ENCODE measurements around the gene SLC51B.
"Not testable (repeated sequence)": the region's sequence is repeated elsewhere in the genome, so short reads cannot be mapped to it uniquely, and the experiment has no call there.

Gene SLC51B

GRCh38 chr15:65041787-65042186 is 3.4 kb upstream of the SLC51B start:
- DNase-seq (ENCODE audit: low spot score): no peak

- no peak for DNase-seq (ENCODE audit: low spot score)
Observed at GRCh38 chr15:65042776-65043327, 2.3 kb upstream of the SLC51B start.

- DNase-seq (ENCODE audit: low spot score): not testable (repeated sequence)
Observed at GRCh38 chr15:65044218-65044617, 969 bp upstream of the SLC51B start.

- no peak for DNase-seq (ENCODE audit: low spot score)
Observed at GRCh38 chr15:65048241-65048640, 3.1 kb downstream of the SLC51B start.

- no peak for DNase-seq (ENCODE audit: low spot score)
Observed at GRCh38 chr15:65049418-65049840, 4.2 kb downstream of the SLC51B start.

GRCh38 chr15:65050270-65050669 is 5.1 kb downstream of the SLC51B start:
- no peak for DNase-seq (ENCODE audit: low spot score)

- DNase-seq (ENCODE audit: low spot score): no peak
Observed at GRCh38 chr15:65051266-65051665, 6.1 kb downstream of the SLC51B start.

- DNase-seq (ENCODE audit: low spot score): no peak
Observed at GRCh38 chr15:65052956-65053355, 7.8 kb downstream of the SLC51B start.

GRCh38 chr15:65054333-65055200 is 9.4 kb downstream of the SLC51B start:
- peak; percentile 92 for DNase-seq (ENCODE audit: low spot score)

GRCh38 chr15:65055201-65055870 is 10.1 kb downstream of the SLC51B start:
- peak; percentile 59 for DNase-seq (ENCODE audit: low spot score)

GRCh38 chr15:65056106-65056505 is 10.9 kb downstream of the SLC51B start:
- no peak for DNase-seq (ENCODE audit: low spot score)

- DNase-seq (ENCODE audit: low spot score): peak; percentile 91
Observed at GRCh38 chr15:65056868-65057548, 11.8 kb downstream of the SLC51B start.

- DNase-seq (ENCODE audit: low spot score): no peak
Observed at GRCh38 chr15:65057549-65057940, 12.4 kb downstream of the SLC51B start.

- DNase-seq (ENCODE audit: low spot score): no peak
Observed at GRCh38 chr15:65058394-65059368, 13.5 kb downstream of the SLC51B start.

GRCh38 chr15:65059369-65059750 is 14.2 kb downstream of the SLC51B start:
- DNase-seq (ENCODE audit: low spot score): no peak

GRCh38 chr15:65059931-65060596 is 14.9 kb downstream of the SLC51B start:
- DNase-seq (ENCODE audit: low spot score): no peak

GRCh38 chr15:65060641-65061397 is 15.6 kb downstream of the SLC51B start:
- no peak for DNase-seq (ENCODE audit: low spot score)

- no peak for DNase-seq (ENCODE audit: low spot score)
Observed at GRCh38 chr15:65062061-65062460, 16.9 kb downstream of the SLC51B start.

GRCh38 chr15:65062726-65063125 is 17.5 kb downstream of the SLC51B start:
- no peak for DNase-seq (ENCODE audit: low spot score)

All from HuH-7 (cell line).